ENCODE results near the gene C15orf39.

The C15orf39 gene

DNA sequence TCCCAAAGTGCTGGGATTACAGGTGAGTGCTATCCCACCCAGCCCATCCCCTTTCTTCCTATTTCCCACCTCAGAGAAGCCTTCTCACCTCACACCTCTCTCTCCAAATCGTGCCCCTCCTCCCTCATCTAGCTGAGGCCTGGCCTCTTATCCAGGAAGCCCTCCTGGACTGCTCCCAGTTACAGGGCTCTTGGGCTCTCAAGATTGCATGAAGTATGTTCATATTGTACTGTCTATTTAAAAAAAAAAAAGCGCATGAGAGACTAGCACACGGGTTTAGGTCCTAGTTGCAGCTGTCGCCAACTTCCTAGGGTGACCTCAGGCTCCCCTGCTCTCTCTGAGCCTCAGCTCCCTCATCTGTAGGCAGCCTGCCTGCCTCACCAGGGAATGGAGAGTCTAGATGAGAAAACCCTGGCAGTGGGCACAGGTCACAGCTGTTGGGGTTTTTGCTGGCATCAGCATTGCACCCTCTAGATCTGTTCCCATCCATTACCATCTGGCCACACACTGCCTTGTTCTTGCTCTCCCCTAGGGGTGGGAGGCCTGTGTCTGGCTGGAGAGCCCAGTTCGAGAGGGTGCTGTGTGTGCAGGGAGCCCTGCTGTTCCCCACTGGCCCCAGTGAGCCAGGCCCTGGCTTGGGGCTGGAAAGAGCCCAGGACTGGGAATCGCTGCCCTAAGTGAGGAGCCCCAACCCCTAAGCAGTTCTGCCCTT lies 24.2 kb upstream of the C15orf39 start:
- Histone ChIP-seq H3K4me3 (replicated peaks; ENCODE audit: insufficient read depth, low read length) (no peak overlapping the region), H3K27me3 (ENCODE audit: insufficient read depth, poor library complexity, severe bottlenecking) (no peaks in the 10 kb centered on the region), H3K27ac (replicated peaks) (no peak overlapping the region)
- DNase-seq (ENCODE audit: low read depth in 1 of 2, low spot score in 1 of 2) = no peak
- TF ChIP-seq GABPA (IDR thresholded peaks at IDR 0.05; ENCODE audit: low read depth) = no peak
- TF ChIP-seq, protein P1, sequence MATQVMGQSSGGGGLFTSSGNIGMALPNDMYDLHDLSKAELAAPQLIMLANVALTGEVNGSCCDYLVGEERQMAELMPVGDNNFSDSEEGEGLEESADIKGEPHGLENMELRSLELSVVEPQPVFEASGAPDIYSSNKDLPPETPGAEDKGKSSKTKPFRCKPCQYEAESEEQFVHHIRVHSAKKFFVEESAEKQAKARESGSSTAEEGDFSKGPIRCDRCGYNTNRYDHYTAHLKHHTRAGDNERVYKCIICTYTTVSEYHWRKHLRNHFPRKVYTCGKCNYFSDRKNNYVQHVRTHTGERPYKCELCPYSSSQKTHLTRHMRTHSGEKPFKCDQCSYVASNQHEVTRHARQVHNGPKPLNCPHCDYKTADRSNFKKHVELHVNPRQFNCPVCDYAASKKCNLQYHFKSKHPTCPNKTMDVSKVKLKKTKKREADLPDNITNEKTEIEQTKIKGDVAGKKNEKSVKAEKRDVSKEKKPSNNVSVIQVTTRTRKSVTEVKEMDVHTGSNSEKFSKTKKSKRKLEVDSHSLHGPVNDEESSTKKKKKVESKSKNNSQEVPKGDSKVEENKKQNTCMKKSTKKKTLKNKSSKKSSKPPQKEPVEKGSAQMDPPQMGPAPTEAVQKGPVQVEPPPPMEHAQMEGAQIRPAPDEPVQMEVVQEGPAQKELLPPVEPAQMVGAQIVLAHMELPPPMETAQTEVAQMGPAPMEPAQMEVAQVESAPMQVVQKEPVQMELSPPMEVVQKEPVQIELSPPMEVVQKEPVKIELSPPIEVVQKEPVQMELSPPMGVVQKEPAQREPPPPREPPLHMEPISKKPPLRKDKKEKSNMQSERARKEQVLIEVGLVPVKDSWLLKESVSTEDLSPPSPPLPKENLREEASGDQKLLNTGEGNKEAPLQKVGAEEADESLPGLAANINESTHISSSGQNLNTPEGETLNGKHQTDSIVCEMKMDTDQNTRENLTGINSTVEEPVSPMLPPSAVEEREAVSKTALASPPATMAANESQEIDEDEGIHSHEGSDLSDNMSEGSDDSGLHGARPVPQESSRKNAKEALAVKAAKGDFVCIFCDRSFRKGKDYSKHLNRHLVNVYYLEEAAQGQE (IDR thresholded peaks at IDR 0.05; ENCODE audit: insufficient replicate concordance, low read depth) = no peak
- TF ChIP-seq POLR2AphosphoS5 (IDR thresholded peaks at IDR 0.05; ENCODE audit: low read depth) = no peak
- TF ChIP-seq SPI1 (IDR thresholded peaks at IDR 0.05; ENCODE audit: borderline replicate concordance, low read depth) = no peak
- TF ChIP-seq, protein P2, sequence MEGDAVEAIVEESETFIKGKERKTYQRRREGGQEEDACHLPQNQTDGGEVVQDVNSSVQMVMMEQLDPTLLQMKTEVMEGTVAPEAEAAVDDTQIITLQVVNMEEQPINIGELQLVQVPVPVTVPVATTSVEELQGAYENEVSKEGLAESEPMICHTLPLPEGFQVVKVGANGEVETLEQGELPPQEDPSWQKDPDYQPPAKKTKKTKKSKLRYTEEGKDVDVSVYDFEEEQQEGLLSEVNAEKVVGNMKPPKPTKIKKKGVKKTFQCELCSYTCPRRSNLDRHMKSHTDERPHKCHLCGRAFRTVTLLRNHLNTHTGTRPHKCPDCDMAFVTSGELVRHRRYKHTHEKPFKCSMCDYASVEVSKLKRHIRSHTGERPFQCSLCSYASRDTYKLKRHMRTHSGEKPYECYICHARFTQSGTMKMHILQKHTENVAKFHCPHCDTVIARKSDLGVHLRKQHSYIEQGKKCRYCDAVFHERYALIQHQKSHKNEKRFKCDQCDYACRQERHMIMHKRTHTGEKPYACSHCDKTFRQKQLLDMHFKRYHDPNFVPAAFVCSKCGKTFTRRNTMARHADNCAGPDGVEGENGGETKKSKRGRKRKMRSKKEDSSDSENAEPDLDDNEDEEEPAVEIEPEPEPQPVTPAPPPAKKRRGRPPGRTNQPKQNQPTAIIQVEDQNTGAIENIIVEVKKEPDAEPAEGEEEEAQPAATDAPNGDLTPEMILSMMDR (IDR thresholded peaks at IDR 0.05; ENCODE audit: insufficient read depth, low read length) = no peak

DNA sequence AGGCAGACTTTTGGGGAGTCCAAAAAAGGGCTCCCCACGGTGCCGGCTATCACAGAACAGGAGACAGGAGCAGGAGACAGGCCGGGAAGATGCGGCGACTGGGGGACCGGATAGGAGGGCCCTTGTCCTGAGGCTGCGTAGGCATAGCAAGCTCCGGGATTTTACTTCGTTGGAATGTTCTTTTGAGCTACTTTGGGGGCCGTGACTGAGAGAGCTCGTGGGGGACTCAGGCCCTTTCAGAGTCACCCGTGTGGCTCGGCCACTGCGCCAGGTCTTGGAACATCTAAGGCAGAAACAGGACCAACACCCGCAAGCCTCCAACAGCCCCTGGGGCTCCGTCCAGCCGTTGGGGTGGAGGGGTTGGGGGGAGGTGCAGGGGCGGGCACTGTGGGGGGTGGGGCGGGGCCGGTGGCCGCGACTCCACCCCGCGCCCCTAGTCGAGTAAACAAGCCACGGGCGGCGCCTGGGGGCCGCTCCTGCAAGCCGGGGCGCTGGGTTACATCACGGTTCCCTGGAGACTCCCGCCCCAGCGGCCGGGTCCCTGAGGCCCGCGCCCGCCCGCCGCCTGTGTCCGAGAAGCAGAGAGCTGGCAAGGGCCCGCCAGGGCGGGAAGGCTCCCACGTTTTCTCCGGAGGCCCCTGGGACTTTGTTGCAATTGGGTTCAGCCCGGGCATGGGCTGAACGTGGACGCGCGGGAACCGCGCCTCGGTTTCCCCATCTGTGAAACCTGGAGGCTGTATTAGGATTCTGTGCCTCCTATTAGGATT lies 23.3 kb upstream of the C15orf39 start:
- DNase-seq (ENCODE audit: low read depth in 1 of 2, low spot score in 1 of 2) = no peak
- H3K27ac ChIP-seq (replicated peaks) = no peak overlapping the region
- H3K4me3 ChIP-seq (replicated peaks; ENCODE audit: insufficient read depth, low read length) = no peak overlapping the region
- TF ChIP-seq SPI1 (IDR thresholded peaks at IDR 0.05; ENCODE audit: borderline replicate concordance, low read depth) = no peak
- TF ChIP-seq GABPA (IDR thresholded peaks at IDR 0.05; ENCODE audit: low read depth) = no peak
- TF ChIP-seq, protein P1 (IDR thresholded peaks at IDR 0.05; ENCODE audit: insufficient replicate concordance, low read depth) = no peak
- TF ChIP-seq POLR2AphosphoS5 (IDR thresholded peaks at IDR 0.05; ENCODE audit: low read depth) = no peak
- no peaks in the 10 kb centered on the region for H3K27me3 ChIP-seq (ENCODE audit: insufficient read depth, poor library complexity, severe bottlenecking)

DNA sequence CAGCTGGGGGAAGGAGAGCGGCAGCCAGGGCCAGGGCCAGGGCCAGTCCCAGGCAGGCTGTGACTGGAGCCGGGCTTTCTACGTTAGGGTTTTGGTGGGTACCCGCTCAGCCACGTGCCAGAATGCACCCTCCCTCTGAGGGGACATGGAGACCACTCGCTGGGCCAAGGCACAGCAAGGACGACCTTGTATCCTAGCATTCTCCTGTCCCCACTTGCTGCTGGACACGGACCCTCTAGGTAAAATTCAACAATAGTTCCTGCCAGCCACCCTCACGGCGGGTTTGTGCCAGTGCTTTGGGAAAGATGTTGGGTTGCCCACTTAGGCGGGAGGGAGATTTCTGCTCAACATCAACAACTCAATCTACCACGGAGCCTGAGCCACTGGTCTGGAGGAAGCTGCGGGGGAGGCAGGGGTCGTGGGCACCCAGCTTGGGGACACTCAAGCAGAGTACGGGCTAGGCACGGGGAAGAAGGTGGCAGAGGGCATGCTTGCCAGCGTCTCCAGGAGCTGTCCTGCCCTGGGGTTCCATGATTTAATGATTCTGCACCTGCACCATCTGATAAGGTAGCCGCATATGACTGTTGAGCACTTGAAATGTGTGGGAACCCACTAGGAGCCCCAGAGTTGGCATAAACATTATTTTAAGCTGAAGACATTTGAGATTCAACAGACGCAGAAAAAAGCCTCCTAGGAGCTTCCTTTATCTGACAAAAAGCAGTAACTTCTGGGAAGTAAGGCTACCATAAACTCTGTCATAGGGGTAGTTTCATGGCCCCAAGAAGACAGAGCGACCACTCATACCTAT lies 22.5 kb upstream of the C15orf39 start:
- H3K27me3 ChIP-seq (ENCODE audit: insufficient read depth, poor library complexity, severe bottlenecking) = no peaks in the 10 kb centered on the region
- TF ChIP-seq GABPA (IDR thresholded peaks at IDR 0.05; ENCODE audit: low read depth) (no peak), POLR2AphosphoS5 (IDR thresholded peaks at IDR 0.05; ENCODE audit: low read depth) (no peak), SPI1 (IDR thresholded peaks at IDR 0.05; ENCODE audit: borderline replicate concordance, low read depth) (no peak)
- TF ChIP-seq, protein P1 (IDR thresholded peaks at IDR 0.05; ENCODE audit: insufficient replicate concordance, low read depth) = no peak
- TF ChIP-seq, protein P2 (IDR thresholded peaks at IDR 0.05; ENCODE audit: insufficient read depth, low read length) = no peak
- H3K4me3 ChIP-seq (replicated peaks; ENCODE audit: insufficient read depth, low read length) = no peak overlapping the region
- no peak for DNase-seq (ENCODE audit: low read depth in 1 of 2, low spot score in 1 of 2)
- no peak overlapping the region for H3K27ac ChIP-seq (replicated peaks)

Measured in HL-60 (cell line).